HepG2 (cell line): Measurements from ENCODE around the gene MAN1B1. TPM values are rescaled to one million over a fixed set of nuclear protein-coding genes. Genes with fewer than 3 reads are reported as not detected.

Source experiments
- FOXM1 ChIP-seq: sonication (generic); formaldehyde crosslinking; IDR thresholded peaks from 2 replicates; pipeline ENCODE4 v1.5.0; 2020; ENCODE audit warnings: missing genetic modification reagents
- MIXL1 ChIP-seq: IDR thresholded peaks from 2 replicates; pipeline ENCODE4 v1.6.1; 2016
- TCF12 ChIP-seq, 2 experiments: fragments of 450-650 bp in 1 of 2; sonication (generic) in 1 of 2; formaldehyde crosslinking in 1 of 2; IDR thresholded peaks; 2 replicates each; pipeline versions ENCODE4 v1.6.1 to v1.8.0; 2017 to 2022; ENCODE audit warnings: antibody characterized with exemption in 1 of 2, mild to moderate bottlenecking in 1 of 2, missing genetic modification reagents in 1 of 2, moderate library complexity in 1 of 2
- ZC3H13 ChIP-seq: sonication (generic); formaldehyde crosslinking; IDR thresholded peaks from 2 replicates; pipeline ENCODE4 v1.8.1; 2023; ENCODE audit warnings: mild to moderate bottlenecking, missing genetic modification reagents, moderate library complexity
- ZNF225 ChIP-seq: sonication (generic); formaldehyde crosslinking; IDR thresholded peaks from 2 replicates; pipeline ENCODE4 v1.4.0; 2020; ENCODE audit warnings: mild to moderate bottlenecking, missing genetic modification reagents
- ZNF230 ChIP-seq: sonication (generic); formaldehyde crosslinking; IDR thresholded peaks from 2 replicates; pipeline ENCODE4 v1.4.0; 2020; ENCODE audit warnings: mild to moderate bottlenecking, missing genetic modification reagents
- ZNF614 ChIP-seq: IDR thresholded peaks from 2 replicates; pipeline ENCODE4 v1.6.1; 2018; ENCODE audit warnings: missing biosample characterization, missing genetic modification reagents, inconsistent platforms, borderline replicate concordance
- ZNF629 ChIP-seq: sonication (generic); formaldehyde crosslinking; conservative IDR thresholded peaks from 2 replicates; pipeline ENCODE4 v1.5.0; 2020; ENCODE audit warnings: missing genetic modification reagents
- ZSCAN12 ChIP-seq: sonication (generic); formaldehyde crosslinking; IDR thresholded peaks from 2 replicates; pipeline ENCODE4 v1.9.0; 2021; ENCODE audit warnings: mild to moderate bottlenecking, missing genetic modification reagents
- polyA plus RNA-seq, 8 experiments: library from polyadenylated mRNA; depleted of rRNA in 3 of 8; stranded (reverse) in 7 of 8; unstranded in 1 of 8; fragments of >200 nt; fragmentation: Illumina TruSeq in 4 of 8; extraction: Trizol in 4 of 8; gene quantifications; 2 replicates each; pipeline versions ENCODE4 v1.2.1 to v1.2.3, GENCODE V29; 2011 to 2016; ENCODE audit warnings: low read depth in 4 of 8, missing spikeins in 1 of 8, mixed read lengths in 1 of 8; ENCODE audit not compliant: insufficient read depth in 1 of 8
- total RNA-seq, 5 experiments: library from RNA; depleted of rRNA; stranded (reverse); fragments of >200 nt; fragmentation: Illumina TruSeq; extraction: Trizol; gene quantifications; 2 replicates each; pipeline ENCODE4 v1.2.3, GENCODE V29; 2016; ENCODE audit warnings: low read depth in 1 of 5
- TF ChIP-seq, protein P1 (sequence below): sonication (generic); formaldehyde crosslinking; IDR thresholded peaks from 2 replicates; pipeline ENCODE4 v1.4.0; 2020; ENCODE audit warnings: mild to moderate bottlenecking, missing genetic modification reagents
- TF ChIP-seq, protein P2 (sequence below): sonication (generic); formaldehyde crosslinking; IDR thresholded peaks from 2 replicates; pipeline ENCODE4 v1.5.1; 2020; ENCODE audit warnings: missing genetic modification reagents, mild to moderate bottlenecking, borderline replicate concordance
- TF ChIP-seq, protein P3 (sequence below): sonication (generic); formaldehyde crosslinking; IDR thresholded peaks from 2 replicates; pipeline ENCODE4 v1.5.1; 2020; ENCODE audit warnings: mild to moderate bottlenecking, missing genetic modification reagents
- TF ChIP-seq, protein P4 (sequence below): sonication (generic); formaldehyde crosslinking; IDR thresholded peaks from 2 replicates; pipeline ENCODE4 v1.4.0; 2020; ENCODE audit warnings: low read depth, mild to moderate bottlenecking, missing genetic modification reagents
- TF ChIP-seq, protein P5 (sequence below): sonication (generic); formaldehyde crosslinking; IDR thresholded peaks from 2 replicates; pipeline ENCODE4 v1.4.0; 2020; ENCODE audit warnings: missing genetic modification reagents, mild to moderate bottlenecking, borderline replicate concordance
- TF ChIP-seq, protein P6 (sequence below): sonication (generic); formaldehyde crosslinking; IDR thresholded peaks from 2 replicates; pipeline ENCODE4 v1.8.0; 2022; ENCODE audit warnings: mild to moderate bottlenecking, missing genetic modification reagents

MAN1B1 gene
- total and polyA plus RNA-seq, 2 of the 13 experiments (the other 11 are each of a cell fraction or from before 2014, with no cell fraction given): 48.9 to 59.5 TPM

DNA sequence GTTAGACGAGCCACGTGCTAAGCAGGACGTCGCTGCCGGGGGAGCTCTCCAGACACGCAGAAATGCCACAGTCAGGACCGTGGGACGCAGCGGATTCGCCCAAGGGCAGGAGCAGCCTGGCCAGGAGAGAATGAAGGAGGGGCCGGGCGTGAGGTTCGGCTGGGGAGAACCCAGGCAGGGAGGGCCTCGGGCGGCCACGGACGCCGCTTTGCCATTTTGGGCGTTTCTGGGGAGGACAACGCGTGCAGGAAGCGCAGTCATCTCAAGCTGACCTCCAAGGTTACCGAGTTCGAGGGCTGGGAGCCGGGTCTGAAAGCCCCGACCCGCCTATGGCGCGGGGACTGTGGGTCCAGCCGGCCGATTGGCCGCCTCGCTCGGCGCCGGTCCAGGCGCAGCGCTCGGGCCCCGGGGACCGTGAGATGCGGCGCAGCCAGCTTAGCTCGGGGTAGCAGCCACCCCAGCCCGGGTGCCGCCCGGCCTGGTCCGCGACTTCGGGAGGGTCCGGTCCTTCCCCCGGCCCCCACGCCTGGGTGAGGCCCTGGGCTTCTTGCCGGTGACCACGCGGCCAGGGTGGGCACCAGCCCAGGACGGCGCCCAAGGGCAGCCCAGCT, 760 bp upstream of the MAN1B1 start (continued):
- TF ChIP-seq TCF12 (IDR thresholded peaks at IDR 0.05): no peak
- peak; percentile 85; the same call in 1 of the 2 replicates for TF ChIP-seq TCF12 (CRISPR knock-in tag; IDR thresholded peaks at IDR 0.05)
- no peak for TF ChIP-seq FOXM1 (CRISPR knock-in tag)
- no peak for TF ChIP-seq ZNF629 (CRISPR knock-in tag)
- TF ChIP-seq, protein P1, sequence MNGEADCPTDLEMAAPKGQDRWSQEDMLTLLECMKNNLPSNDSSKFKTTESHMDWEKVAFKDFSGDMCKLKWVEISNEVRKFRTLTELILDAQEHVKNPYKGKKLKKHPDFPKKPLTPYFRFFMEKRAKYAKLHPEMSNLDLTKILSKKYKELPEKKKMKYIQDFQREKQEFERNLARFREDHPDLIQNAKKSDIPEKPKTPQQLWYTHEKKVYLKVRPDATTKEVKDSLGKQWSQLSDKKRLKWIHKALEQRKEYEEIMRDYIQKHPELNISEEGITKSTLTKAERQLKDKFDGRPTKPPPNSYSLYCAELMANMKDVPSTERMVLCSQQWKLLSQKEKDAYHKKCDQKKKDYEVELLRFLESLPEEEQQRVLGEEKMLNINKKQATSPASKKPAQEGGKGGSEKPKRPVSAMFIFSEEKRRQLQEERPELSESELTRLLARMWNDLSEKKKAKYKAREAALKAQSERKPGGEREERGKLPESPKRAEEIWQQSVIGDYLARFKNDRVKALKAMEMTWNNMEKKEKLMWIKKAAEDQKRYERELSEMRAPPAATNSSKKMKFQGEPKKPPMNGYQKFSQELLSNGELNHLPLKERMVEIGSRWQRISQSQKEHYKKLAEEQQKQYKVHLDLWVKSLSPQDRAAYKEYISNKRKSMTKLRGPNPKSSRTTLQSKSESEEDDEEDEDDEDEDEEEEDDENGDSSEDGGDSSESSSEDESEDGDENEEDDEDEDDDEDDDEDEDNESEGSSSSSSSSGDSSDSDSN (CRISPR knock-in tag): 0 out of 2 replicates have a peak, but pooled peaks have one; percentile 22
- peak; percentile 17; the same call in 1 of the 2 replicates for TF ChIP-seq ZSCAN12 (CRISPR knock-in tag)
- TF ChIP-seq, protein P2, sequence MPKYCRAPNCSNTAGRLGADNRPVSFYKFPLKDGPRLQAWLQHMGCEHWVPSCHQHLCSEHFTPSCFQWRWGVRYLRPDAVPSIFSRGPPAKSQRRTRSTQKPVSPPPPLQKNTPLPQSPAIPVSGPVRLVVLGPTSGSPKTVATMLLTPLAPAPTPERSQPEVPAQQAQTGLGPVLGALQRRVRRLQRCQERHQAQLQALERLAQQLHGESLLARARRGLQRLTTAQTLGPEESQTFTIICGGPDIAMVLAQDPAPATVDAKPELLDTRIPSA (CRISPR knock-in tag): 0 out of 2 replicates have a peak, but pooled peaks have one; percentile 57
- TF ChIP-seq, protein P3, sequence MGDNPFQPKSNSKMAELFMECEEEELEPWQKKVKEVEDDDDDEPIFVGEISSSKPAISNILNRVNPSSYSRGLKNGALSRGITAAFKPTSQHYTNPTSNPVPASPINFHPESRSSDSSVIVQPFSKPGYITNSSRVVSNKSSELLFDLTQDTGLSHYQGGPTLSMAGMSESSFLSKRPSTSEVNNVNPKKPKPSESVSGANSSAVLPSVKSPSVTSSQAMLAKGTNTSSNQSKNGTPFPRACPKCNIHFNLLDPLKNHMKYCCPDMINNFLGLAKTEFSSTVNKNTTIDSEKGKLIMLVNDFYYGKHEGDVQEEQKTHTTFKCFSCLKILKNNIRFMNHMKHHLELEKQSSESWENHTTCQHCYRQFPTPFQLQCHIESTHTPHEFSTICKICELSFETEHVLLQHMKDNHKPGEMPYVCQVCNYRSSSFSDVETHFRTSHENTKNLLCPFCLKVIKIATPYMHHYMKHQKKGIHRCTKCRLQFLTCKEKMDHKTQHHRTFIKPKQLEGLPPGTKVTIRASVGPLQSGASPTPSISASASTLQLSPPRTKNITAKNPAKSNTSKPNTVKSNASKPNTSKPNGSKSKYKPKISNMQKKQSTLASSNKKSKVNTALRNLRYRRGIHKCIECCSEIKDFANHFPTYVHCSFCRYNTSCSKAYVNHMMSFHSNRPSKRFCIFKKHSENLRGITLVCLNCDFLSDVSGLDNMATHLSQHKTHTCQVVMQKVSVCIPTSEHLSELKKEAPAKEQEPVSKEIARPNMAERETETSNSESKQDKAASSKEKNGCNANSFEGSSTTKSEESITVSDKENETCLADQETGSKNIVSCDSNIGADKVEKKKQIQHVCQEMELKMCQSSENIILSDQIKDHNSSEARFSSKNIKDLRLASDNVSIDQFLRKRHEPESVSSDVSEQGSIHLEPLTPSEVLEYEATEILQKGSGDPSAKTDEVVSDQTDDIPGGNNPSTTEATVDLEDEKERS (CRISPR knock-in tag): no peak
- TF ChIP-seq ZNF614 (CRISPR knock-in tag): no peak
- TF ChIP-seq ZC3H13: peak; percentile 48; the same call in 1 of the 2 replicates
- TF ChIP-seq ZNF230 (CRISPR knock-in tag): peak; percentile 71; the same call in 1 of the 2 replicates
- TF ChIP-seq, protein P4, sequence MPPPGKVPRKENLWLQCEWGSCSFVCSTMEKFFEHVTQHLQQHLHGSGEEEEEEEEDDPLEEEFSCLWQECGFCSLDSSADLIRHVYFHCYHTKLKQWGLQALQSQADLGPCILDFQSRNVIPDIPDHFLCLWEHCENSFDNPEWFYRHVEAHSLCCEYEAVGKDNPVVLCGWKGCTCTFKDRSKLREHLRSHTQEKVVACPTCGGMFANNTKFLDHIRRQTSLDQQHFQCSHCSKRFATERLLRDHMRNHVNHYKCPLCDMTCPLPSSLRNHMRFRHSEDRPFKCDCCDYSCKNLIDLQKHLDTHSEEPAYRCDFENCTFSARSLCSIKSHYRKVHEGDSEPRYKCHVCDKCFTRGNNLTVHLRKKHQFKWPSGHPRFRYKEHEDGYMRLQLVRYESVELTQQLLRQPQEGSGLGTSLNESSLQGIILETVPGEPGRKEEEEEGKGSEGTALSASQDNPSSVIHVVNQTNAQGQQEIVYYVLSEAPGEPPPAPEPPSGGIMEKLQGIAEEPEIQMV (CRISPR knock-in tag): peak; percentile 46; the same call in 1 of the 2 replicates
- TF ChIP-seq, protein P5, sequence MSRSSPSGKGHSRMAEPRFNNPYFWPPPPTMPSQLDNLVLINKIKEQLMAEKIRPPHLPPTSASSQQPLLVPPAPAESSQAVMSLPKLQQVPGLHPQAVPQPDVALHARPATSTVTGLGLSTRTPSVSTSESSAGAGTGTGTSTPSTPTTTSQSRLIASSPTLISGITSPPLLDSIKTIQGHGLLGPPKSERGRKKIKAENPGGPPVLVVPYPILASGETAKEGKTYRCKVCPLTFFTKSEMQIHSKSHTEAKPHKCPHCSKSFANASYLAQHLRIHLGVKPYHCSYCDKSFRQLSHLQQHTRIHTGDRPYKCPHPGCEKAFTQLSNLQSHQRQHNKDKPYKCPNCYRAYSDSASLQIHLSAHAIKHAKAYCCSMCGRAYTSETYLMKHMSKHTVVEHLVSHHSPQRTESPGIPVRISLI (CRISPR knock-in tag): 0 out of 2 replicates have a peak, but pooled peaks have one; percentile 41
- no peak for TF ChIP-seq MIXL1 (CRISPR knock-in tag)
- TF ChIP-seq, protein P6, sequence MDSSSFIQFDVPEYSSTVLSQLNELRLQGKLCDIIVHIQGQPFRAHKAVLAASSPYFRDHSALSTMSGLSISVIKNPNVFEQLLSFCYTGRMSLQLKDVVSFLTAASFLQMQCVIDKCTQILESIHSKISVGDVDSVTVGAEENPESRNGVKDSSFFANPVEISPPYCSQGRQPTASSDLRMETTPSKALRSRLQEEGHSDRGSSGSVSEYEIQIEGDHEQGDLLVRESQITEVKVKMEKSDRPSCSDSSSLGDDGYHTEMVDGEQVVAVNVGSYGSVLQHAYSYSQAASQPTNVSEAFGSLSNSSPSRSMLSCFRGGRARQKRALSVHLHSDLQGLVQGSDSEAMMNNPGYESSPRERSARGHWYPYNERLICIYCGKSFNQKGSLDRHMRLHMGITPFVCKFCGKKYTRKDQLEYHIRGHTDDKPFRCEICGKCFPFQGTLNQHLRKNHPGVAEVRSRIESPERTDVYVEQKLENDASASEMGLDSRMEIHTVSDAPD (CRISPR knock-in tag): 0 out of 2 replicates have a peak, but pooled peaks have one; percentile 34
- TF ChIP-seq ZNF225 (CRISPR knock-in tag): peak; percentile 82; the same call in 1 of the 2 replicates
